Glomerular endothelial cell (primary cell): ENCODE data around the gene CUX1. TPM values are rescaled to one million over a fixed set of nuclear protein-coding genes. Genes with fewer than 3 reads are reported as not detected.

Experiments
- DNase-seq: peaks from one replicate; pipeline ENCODE4 v3.0.0-alpha.2; 2011; ENCODE audit warnings: low read depth, low spot score; ENCODE audit errors: extremely low read depth
- total RNA-seq: library from RNA; depleted of rRNA; stranded (reverse); fragments of >200 nt; gene quantifications from 2 replicates; pipeline ENCODE4 v1.2.3, GENCODE V29; 2015

Gene CUX1
- total RNA-seq, 1 donor from 2014 or later: 62.0 TPM

- no peak for DNase-seq
Observed at GRCh38 chr7:102248081-102248455, 430.6 kb downstream of the CUX1 start.

- DNase-seq: no peak
Observed at GRCh38 chr7:102248456-102249395, 431.3 kb downstream of the CUX1 start.

GRCh38 chr7:102251531-102252365 lies 434.3 kb downstream of the CUX1 start:
- no peak for DNase-seq

- no peak for DNase-seq
Observed at GRCh38 chr7:102252366-102252982, 435.0 kb downstream of the CUX1 start.

GRCh38 chr7:102253066-102253972 lies 435.9 kb downstream of the CUX1 start:
- DNase-seq: no peak

- DNase-seq: no peak
Observed at GRCh38 chr7:102253973-102254370, 436.5 kb downstream of the CUX1 start.

GRCh38 chr7:102254521-102254920 lies 437.1 kb downstream of the CUX1 start:
- DNase-seq: no peak

GRCh38 chr7:102255501-102255900 lies 438.1 kb downstream of the CUX1 start:
- DNase-seq: no peak

- no peak for DNase-seq
Observed at GRCh38 chr7:102255916-102256315, 438.5 kb downstream of the CUX1 start.

GRCh38 chr7:102258073-102258748 lies 440.8 kb downstream of the CUX1 start:
- DNase-seq: no peak

GRCh38 chr7:102258749-102259107 lies 441.3 kb downstream of the CUX1 start:
- DNase-seq: no peak

GRCh38 chr7:102260856-102261255 lies 443.4 kb downstream of the CUX1 start:
- DNase-seq: no peak

- DNase-seq: no peak
Observed at GRCh38 chr7:102261451-102261850, 444.0 kb downstream of the CUX1 start.

GRCh38 chr7:102262546-102262945 lies 445.1 kb downstream of the CUX1 start:
- no peak for DNase-seq

GRCh38 chr7:102264367-102264891 lies 447.0 kb downstream of the CUX1 start:
- DNase-seq: no peak

- no peak for DNase-seq
Observed at GRCh38 chr7:102266541-102266940, 449.1 kb downstream of the CUX1 start.

GRCh38 chr7:102268635-102269034 lies 451.2 kb downstream of the CUX1 start:
- no peak for DNase-seq

- no peak for DNase-seq
Observed at GRCh38 chr7:102270178-102270887, 452.9 kb downstream of the CUX1 start.
